G401 (cell line): Measurements from ENCODE around the gene MAB21L2. TPM values are rescaled to one million over a fixed set of nuclear protein-coding genes. Genes with fewer than 3 reads are reported as not detected.
"Not testable (repeated sequence)": the region's sequence is repeated elsewhere in the genome, so short reads cannot be mapped to it uniquely, and the experiment has no call there.

ENCODE experiments used
- DNase-seq: peaks from one replicate; pipeline ENCODE4 v3.0.0-alpha.2; 2015; ENCODE audit warnings: low spot score
- in situ Hi-C: cut with HindIII; loops from 2 replicates; pipeline ENCODE4 v1.10.0; 2016; ENCODE audit warnings: low sequenced_read_pairs, mixed read lengths
- total RNA-seq: library from RNA; depleted of rRNA; stranded (reverse); fragments of >200 nt; shearing (Covaris generic); gene quantifications from 2 replicates; pipeline ENCODE4 v1.2.3, GENCODE V29; 2014; rRNA removed

MAB21L2 gene
- not detected in 2 replicates for total RNA-seq

- in situ Hi-C loops, result no loop called here
- DNase-seq, result no peak
Observed at GRCh38 chr4:150582146-150582872, at the start of gene MAB21L2. TSS of gene MAB21L2 (plus strand) at chr4:150582151. CDS start at chr4:150583030, 879 bp downstream.

GRCh38 chr4:150533673-150534072, 48.3 kb upstream of the MAB21L2 start:
- DNase-seq, result no peak
- in situ Hi-C loops, result no loop called here

- in situ Hi-C loops, result no loop called here
- no peak for DNase-seq
Observed at GRCh38 chr4:150534818-150535217, 47.1 kb upstream of the MAB21L2 start.

- in situ Hi-C loops, DNase-seq: not testable (repeated sequence)
Observed at GRCh38 chr4:150537911-150538310, 44.0 kb upstream of the MAB21L2 start.

- DNase-seq, result no peak
- in situ Hi-C loops, result no loop called here
Observed at GRCh38 chr4:150540536-150540935, 41.4 kb upstream of the MAB21L2 start.

- DNase-seq, result no peak
- in situ Hi-C loops, result no loop called here
Observed at GRCh38 chr4:150540959-150541360, 41.0 kb upstream of the MAB21L2 start.

GRCh38 chr4:150541681-150542080, 40.3 kb upstream of the MAB21L2 start:
- in situ Hi-C loops, result no loop called here
- DNase-seq, result no peak

- no peak for DNase-seq
- in situ Hi-C loops, result no loop called here
Observed at GRCh38 chr4:150543042-150543441, 38.9 kb upstream of the MAB21L2 start.

- in situ Hi-C loops, result no loop called here
- DNase-seq, result no peak
Observed at GRCh38 chr4:150546286-150546685, 35.7 kb upstream of the MAB21L2 start.

GRCh38 chr4:150547154-150547838, 34.7 kb upstream of the MAB21L2 start:
- in situ Hi-C loops, result no loop called here
- DNase-seq, result no peak

- in situ Hi-C loops, result not testable (repeated sequence)
Observed at GRCh38 chr4:150557811-150558210, 24.1 kb upstream of the MAB21L2 start.

GRCh38 chr4:150561143-150561737, 20.7 kb upstream of the MAB21L2 start:
- no peak for DNase-seq
- in situ Hi-C loops, result no loop called here

More at GRCh38 chr4:150557811-150558210, 24.1 kb upstream of the MAB21L2 start:
- DNase-seq, result not testable (repeated sequence)

- in situ Hi-C loops, result no loop called here
- DNase-seq, result no peak
Observed at GRCh38 chr4:150562250-150562649, 19.7 kb upstream of the MAB21L2 start.

- no peak for DNase-seq
- in situ Hi-C loops, result no loop called here
Observed at GRCh38 chr4:150562751-150563150, 19.2 kb upstream of the MAB21L2 start.

GRCh38 chr4:150564967-150565366, 17.0 kb upstream of the MAB21L2 start:
- in situ Hi-C loops, result not testable (repeated sequence)

GRCh38 chr4:150567070-150567469, 14.9 kb upstream of the MAB21L2 start:
- in situ Hi-C loops, result no loop called here
- DNase-seq, result no peak

More at GRCh38 chr4:150564967-150565366, 17.0 kb upstream of the MAB21L2 start:
- not testable (repeated sequence) for DNase-seq

- in situ Hi-C loops, result no loop called here
Observed at GRCh38 chr4:150569384-150569987, 12.5 kb upstream of the MAB21L2 start.

GRCh38 chr4:150569998-150570535, 11.9 kb upstream of the MAB21L2 start:
- in situ Hi-C loops, result no loop called here
- no peak for DNase-seq

More at GRCh38 chr4:150569384-150569987, 12.5 kb upstream of the MAB21L2 start:
- no peak for DNase-seq

- in situ Hi-C loops, result no loop called here
- no peak for DNase-seq
Observed at GRCh38 chr4:150570862-150571261, 11.1 kb upstream of the MAB21L2 start.
